Measurements from ENCODE around the gene GNPAT.

GNPAT gene

DNA sequence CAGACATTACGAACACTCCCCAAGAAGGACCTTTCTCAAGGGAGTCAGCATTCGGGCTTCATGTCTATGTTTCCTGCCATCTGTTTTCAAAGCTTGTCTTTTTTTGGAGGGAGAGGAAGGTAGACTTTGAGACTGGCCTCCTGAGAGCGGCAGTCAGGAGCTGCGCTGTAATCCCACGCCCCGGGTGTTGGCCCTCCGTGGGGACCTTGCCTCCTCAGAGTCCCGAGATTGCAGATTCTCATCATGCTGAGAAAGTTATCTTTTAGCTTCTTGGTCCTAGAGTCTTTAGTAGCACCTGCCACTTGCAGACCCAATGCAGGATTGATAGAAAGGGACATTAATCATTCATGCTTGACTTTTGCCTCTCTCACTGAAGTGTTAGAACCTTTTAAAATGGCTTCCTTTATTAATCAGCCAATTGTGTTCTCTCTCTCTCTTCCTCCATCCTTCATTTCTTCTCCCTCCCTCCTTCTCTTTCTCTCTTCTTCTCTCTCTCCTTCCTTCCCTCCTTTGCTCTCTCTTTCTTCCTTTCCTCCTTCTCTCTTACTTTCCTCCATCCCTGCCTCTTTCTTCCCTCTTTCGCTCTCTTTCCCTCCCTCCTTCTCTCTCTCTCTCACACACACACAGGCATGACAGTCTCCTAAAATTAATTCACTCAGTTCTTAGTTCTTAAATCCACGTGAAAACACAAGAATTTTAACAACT lies 25.2 kb upstream of the GNPAT start (continued):
- TF ChIP-seq, protein P1, sequence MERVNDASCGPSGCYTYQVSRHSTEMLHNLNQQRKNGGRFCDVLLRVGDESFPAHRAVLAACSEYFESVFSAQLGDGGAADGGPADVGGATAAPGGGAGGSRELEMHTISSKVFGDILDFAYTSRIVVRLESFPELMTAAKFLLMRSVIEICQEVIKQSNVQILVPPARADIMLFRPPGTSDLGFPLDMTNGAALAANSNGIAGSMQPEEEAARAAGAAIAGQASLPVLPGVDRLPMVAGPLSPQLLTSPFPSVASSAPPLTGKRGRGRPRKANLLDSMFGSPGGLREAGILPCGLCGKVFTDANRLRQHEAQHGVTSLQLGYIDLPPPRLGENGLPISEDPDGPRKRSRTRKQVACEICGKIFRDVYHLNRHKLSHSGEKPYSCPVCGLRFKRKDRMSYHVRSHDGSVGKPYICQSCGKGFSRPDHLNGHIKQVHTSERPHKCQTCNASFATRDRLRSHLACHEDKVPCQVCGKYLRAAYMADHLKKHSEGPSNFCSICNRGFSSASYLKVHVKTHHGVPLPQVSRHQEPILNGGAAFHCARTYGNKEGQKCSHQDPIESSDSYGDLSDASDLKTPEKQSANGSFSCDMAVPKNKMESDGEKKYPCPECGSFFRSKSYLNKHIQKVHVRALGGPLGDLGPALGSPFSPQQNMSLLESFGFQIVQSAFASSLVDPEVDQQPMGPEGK (tag by site-specific recombination; IDR thresholded peaks at IDR 0.05): 0 out of 2 replicates have a peak, but pooled peaks have one; percentile 6
- TF ChIP-seq ZNF514 (tag by site-specific recombination; IDR thresholded peaks at IDR 0.05) (no peak), ZNF248 (tag by site-specific recombination; IDR thresholded peaks at IDR 0.05) (no peak)
- TF ChIP-seq, protein P2, sequence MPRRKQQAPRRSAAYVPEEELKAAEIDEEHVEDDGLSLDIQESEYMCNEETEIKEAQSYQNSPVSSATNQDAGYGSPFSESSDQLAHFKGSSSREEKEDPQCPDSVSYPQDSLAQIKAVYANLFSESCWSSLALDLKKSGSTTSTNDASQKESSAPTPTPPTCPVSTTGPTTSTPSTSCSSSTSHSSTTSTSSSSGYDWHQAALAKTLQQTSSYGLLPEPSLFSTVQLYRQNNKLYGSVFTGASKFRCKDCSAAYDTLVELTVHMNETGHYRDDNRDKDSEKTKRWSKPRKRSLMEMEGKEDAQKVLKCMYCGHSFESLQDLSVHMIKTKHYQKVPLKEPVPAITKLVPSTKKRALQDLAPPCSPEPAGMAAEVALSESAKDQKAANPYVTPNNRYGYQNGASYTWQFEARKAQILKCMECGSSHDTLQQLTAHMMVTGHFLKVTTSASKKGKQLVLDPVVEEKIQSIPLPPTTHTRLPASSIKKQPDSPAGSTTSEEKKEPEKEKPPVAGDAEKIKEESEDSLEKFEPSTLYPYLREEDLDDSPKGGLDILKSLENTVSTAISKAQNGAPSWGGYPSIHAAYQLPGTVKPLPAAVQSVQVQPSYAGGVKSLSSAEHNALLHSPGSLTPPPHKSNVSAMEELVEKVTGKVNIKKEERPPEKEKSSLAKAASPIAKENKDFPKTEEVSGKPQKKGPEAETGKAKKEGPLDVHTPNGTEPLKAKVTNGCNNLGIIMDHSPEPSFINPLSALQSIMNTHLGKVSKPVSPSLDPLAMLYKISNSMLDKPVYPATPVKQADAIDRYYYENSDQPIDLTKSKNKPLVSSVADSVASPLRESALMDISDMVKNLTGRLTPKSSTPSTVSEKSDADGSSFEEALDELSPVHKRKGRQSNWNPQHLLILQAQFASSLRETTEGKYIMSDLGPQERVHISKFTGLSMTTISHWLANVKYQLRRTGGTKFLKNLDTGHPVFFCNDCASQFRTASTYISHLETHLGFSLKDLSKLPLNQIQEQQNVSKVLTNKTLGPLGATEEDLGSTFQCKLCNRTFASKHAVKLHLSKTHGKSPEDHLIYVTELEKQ (tag by site-specific recombination; IDR thresholded peaks at IDR 0.05; ENCODE audit: borderline replicate concordance): no peak
- TF ChIP-seq, protein P3, sequence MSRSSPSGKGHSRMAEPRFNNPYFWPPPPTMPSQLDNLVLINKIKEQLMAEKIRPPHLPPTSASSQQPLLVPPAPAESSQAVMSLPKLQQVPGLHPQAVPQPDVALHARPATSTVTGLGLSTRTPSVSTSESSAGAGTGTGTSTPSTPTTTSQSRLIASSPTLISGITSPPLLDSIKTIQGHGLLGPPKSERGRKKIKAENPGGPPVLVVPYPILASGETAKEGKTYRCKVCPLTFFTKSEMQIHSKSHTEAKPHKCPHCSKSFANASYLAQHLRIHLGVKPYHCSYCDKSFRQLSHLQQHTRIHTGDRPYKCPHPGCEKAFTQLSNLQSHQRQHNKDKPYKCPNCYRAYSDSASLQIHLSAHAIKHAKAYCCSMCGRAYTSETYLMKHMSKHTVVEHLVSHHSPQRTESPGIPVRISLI (tag by site-specific recombination; IDR thresholded peaks at IDR 0.05): no peak

DNA sequence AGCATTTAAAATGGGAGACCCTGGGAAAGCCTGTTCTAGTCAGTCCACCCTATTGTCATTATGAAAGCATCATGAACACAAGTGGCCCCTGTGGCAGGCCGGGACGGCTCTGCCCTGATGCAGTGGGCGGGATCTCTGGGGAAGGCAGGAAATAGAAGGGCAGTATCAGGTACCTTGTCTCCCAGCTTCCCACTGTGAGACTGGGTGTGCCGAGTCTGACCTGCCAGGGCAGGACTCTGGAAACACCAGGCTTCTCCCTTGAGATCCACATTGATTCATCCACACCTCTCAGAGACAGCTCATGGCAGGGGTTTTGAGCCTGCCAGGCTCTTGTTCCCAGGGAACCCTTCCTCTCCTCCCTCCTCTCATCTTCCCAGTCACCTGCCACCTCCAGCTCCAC lies 24.5 kb upstream of the GNPAT start:
- CTCF ChIA-PET: interaction anchor here (0.6 to 1.6 kb wide), 4 partner anchors 121 to 1418 kb away, joined by 3 to 6 read pairs (median 4); partner anchors contain the start of gene EXOC8
- no peak overlapping the region for H3K27ac ChIP-seq (ENCODE audit: extremely low read depth, low read depth, low read length)
- POLR2A ChIA-PET: interaction anchor here (0.6 to 1.5 kb wide), 2 partner anchors 12 to 121 kb away, joined by 4 to 6 read pairs; partner anchors contain the start of genes EXOC8 and SPRTN
- H3K9me3 ChIP-seq (ENCODE audit: control insufficient read depth, insufficient read depth, low read depth, low read length): no peaks in the 10 kb centered on the region
- H3K4me3 ChIP-seq (ENCODE audit: low read depth, low read length): no peak overlapping the region
- no peaks in the 10 kb centered on the region for H3K4me1 ChIP-seq (ENCODE audit: control insufficient read depth, insufficient read depth, low read length)
- H3K36me3 ChIP-seq (ENCODE audit: control insufficient read depth in 2 of 2, insufficient read depth in 1 of 2, low read length in 2 of 2): no peaks in the 10 kb centered on the region
- TF ChIP-seq ZNF354C (tag by site-specific recombination; IDR thresholded peaks at IDR 0.05; ENCODE audit: borderline replicate concordance, low read depth) (no peak), TCF7L2 (IDR thresholded peaks at IDR 0.05; ENCODE audit: borderline replicate concordance, low read depth, low read length) (no peak), ZNF214 (tag by site-specific recombination; IDR thresholded peaks at IDR 0.05; ENCODE audit: borderline replicate concordance) (no peak), ZNF266 (tag by site-specific recombination; IDR thresholded peaks at IDR 0.05; ENCODE audit: low read depth) (no peak), ZNF548 (tag by site-specific recombination; IDR thresholded peaks at IDR 0.05) (no peak), REPIN1 (tag by site-specific recombination; IDR thresholded peaks at IDR 0.05; ENCODE audit: low read depth) (no peak), ZNF830 (tag by site-specific recombination; IDR thresholded peaks at IDR 0.05; ENCODE audit: low read depth) (no peak), GLIS2 (tag by site-specific recombination; IDR thresholded peaks at IDR 0.05) (no peak), ZNF140 (tag by site-specific recombination; IDR thresholded peaks at IDR 0.05) (no peak), ZBTB20 (tag by site-specific recombination; IDR thresholded peaks at IDR 0.05) (no peak), ZNF530 (tag by site-specific recombination; IDR thresholded peaks at IDR 0.05; ENCODE audit: low read depth) (no peak), ZNF473 (tag by site-specific recombination; IDR thresholded peaks at IDR 0.05) (no peak), KLF1 (tag by site-specific recombination; IDR thresholded peaks at IDR 0.05) (peak; percentile 55), ZNF16 (tag by site-specific recombination; IDR thresholded peaks at IDR 0.05; ENCODE audit: low read depth) (no peak), ZNF223 (tag by site-specific recombination; IDR thresholded peaks at IDR 0.05) (no peak), ZSCAN16 (tag by site-specific recombination; IDR thresholded peaks at IDR 0.05) (no peak), ZNF324 (tag by site-specific recombination; IDR thresholded peaks at IDR 0.05) (no peak), ZNF133 (tag by site-specific recombination; IDR thresholded peaks at IDR 0.05) (no peak), ZNF561 (tag by site-specific recombination; IDR thresholded peaks at IDR 0.05; ENCODE audit: borderline replicate concordance) (no peak), ZNF114 (tag by site-specific recombination; IDR thresholded peaks at IDR 0.05) (no peak), ZNF391 (tag by site-specific recombination; IDR thresholded peaks at IDR 0.05; ENCODE audit: borderline replicate concordance, low read depth) (no peak)
- TF ChIP-seq, protein P4, sequence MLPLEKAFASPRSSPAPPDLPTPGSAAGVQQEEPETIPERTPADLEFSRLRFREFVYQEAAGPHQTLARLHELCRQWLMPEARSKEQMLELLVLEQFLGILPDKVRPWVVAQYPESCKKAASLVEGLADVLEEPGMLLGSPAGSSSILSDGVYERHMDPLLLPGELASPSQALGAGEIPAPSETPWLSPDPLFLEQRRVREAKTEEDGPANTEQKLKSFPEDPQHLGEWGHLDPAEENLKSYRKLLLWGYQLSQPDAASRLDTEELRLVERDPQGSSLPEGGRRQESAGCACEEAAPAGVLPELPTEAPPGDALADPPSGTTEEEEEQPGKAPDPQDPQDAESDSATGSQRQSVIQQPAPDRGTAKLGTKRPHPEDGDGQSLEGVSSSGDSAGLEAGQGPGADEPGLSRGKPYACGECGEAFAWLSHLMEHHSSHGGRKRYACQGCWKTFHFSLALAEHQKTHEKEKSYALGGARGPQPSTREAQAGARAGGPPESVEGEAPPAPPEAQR (tag by site-specific recombination; IDR thresholded peaks at IDR 0.05): no peak
- TF ChIP-seq, protein P5, sequence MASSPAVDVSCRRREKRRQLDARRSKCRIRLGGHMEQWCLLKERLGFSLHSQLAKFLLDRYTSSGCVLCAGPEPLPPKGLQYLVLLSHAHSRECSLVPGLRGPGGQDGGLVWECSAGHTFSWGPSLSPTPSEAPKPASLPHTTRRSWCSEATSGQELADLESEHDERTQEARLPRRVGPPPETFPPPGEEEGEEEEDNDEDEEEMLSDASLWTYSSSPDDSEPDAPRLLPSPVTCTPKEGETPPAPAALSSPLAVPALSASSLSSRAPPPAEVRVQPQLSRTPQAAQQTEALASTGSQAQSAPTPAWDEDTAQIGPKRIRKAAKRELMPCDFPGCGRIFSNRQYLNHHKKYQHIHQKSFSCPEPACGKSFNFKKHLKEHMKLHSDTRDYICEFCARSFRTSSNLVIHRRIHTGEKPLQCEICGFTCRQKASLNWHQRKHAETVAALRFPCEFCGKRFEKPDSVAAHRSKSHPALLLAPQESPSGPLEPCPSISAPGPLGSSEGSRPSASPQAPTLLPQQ (tag by site-specific recombination; IDR thresholded peaks at IDR 0.05): no peak

All from HEK293 (cell line).